IPS-18a (cell line): Measurements from ENCODE around the gene NBL1.

Experiments
- H3K27ac ChIP-seq: one replicate; pipeline ENCODE4 v1.5.1; 2013; ENCODE audit warnings: low read length
- H3K27me3 ChIP-seq: one replicate; pipeline ENCODE4 v1.6.1; 2013; ENCODE audit warnings: mild to moderate bottlenecking, low read length; ENCODE audit not compliant: control insufficient read depth, insufficient read depth
- H3K36me3 ChIP-seq: one replicate; pipeline ENCODE4 v1.6.1; 2013; ENCODE audit warnings: low read depth, low read length; ENCODE audit not compliant: control insufficient read depth
- H3K4me1 ChIP-seq: one replicate; pipeline ENCODE4 v1.6.1; 2013; ENCODE audit warnings: low read depth, low read length; ENCODE audit not compliant: control insufficient read depth
- H3K4me3 ChIP-seq: one replicate; pipeline ENCODE4 v1.5.1; 2013; ENCODE audit warnings: low read length
- H3K9ac ChIP-seq: one replicate; pipeline ENCODE4 v1.6.1; 2013; ENCODE audit warnings: mild to moderate bottlenecking, low read length, moderate library complexity
- H3K9me3 ChIP-seq: one replicate; pipeline ENCODE4 v1.6.1; 2013; ENCODE audit warnings: low read depth, low read length; ENCODE audit not compliant: control insufficient read depth

NBL1 gene

DNA sequence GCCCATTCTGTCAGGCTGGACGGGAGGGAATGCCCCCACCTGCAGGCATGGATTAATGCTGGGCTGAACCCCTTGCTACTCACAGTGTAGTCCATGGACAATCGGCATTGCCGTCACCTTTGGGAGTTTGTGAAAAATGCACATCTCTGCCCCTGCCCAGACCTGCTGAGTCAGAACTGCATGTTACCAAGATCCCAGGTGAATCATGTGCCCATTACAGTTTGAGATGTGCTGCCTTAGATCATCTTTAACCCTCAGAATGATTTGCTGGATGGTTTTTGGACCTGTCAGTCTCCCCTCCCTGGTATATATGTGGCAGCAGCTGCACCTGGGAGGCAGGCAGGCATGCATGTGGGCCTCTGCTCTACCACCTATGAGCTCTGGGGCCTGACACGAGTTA lies 35.6 kb downstream of the NBL1 start:
- H3K4me1 ChIP-seq = no peaks in the 10 kb centered on the region
- H3K9me3 ChIP-seq = no peaks in the 10 kb centered on the region
- H3K27ac ChIP-seq = no peak overlapping the region
- no peak overlapping the region for H3K4me3 ChIP-seq
- no peak overlapping the region for H3K9ac ChIP-seq
- no peaks in the 10 kb centered on the region for H3K36me3 ChIP-seq
- H3K27me3 ChIP-seq = peaks cover 7% of the 10 kb centered on the region

DNA sequence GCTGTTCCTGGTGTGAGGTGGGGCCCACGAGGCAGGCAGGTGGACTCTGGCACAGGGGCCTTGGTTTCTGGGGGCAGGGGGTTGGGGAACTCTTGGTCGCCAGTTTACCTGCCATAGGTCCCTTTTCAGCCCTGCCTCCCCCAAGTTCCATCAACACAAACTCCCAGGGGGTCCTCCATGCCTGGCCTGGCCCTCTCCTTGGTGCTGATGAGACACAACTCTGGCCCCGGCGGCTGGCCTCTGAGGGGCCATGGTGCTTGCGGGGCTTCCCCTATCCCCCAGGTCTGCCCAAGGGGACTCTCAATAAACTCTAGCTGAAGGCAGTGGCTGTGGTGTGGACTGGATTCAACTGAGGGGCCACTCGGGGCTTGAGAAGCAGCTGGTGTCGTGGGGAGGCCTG lies 36.5 kb downstream of the NBL1 start:
- peaks cover 2% of the 10 kb centered on the region for H3K27me3 ChIP-seq
- H3K36me3 ChIP-seq = no peaks in the 10 kb centered on the region
- H3K4me1 ChIP-seq = no peaks in the 10 kb centered on the region
- no peak overlapping the region for H3K4me3 ChIP-seq
- no peak overlapping the region for H3K9ac ChIP-seq
- no peak overlapping the region for H3K27ac ChIP-seq
- no peaks in the 10 kb centered on the region for H3K9me3 ChIP-seq

DNA sequence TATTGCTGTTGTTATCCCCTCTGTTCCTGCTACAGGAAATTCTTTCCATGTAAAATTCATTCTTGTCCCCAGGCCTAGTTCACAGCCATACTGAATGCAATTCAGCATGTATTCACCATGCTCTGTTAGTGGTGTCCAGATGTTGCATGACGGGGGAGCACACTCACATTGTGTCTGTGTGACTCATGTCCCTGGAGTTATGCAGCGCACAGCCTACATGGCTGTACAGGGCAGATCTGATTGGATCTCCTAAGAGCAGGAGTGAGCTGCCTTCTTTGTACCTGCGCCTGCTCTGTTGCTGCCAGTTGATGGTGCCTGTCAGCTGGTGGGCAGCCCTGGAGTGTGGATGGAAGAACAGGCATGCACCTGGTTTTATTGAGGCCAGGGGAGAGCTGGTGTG lies 38.1 kb downstream of the NBL1 start:
- Histone ChIP-seq H3K36me3 (no peaks in the 10 kb centered on the region), H3K9ac (no peak overlapping the region), H3K4me1 (peaks cover 4% of the 10 kb centered on the region), H3K27ac (no peak overlapping the region), H3K9me3 (no peaks in the 10 kb centered on the region), H3K4me3 (no peak overlapping the region), H3K27me3 (no peaks in the 10 kb centered on the region)

GRCh38 chr1:19682901-19683300 lies 38.8 kb downstream of the NBL1 start:
- Histone ChIP-seq H3K4me3 (no peak overlapping the region), H3K27me3 (no peaks in the 10 kb centered on the region), H3K36me3 (no peaks in the 10 kb centered on the region), H3K9me3 (no peaks in the 10 kb centered on the region), H3K9ac (no peak overlapping the region), H3K27ac (no peak overlapping the region), H3K4me1 (peaks cover 4% of the 10 kb centered on the region)

- Histone ChIP-seq H3K9me3 (no peaks in the 10 kb centered on the region), H3K9ac (no peak overlapping the region), H3K27ac (no peak overlapping the region), H3K36me3 (no peaks in the 10 kb centered on the region), H3K27me3 (no peaks in the 10 kb centered on the region), H3K4me3 (no peak overlapping the region), H3K4me1 (peaks cover 4% of the 10 kb centered on the region)
These were observed 39.2 kb downstream of the NBL1 start for GRCh38 chr1:19683351-19683750.

- H3K9me3 ChIP-seq = no peaks in the 10 kb centered on the region
- peaks cover 4% of the 10 kb centered on the region for H3K4me1 ChIP-seq
- H3K27me3 ChIP-seq = no peaks in the 10 kb centered on the region
- no peak overlapping the region for H3K27ac ChIP-seq
- H3K4me3 ChIP-seq = no peak overlapping the region
- no peaks in the 10 kb centered on the region for H3K36me3 ChIP-seq
- H3K9ac ChIP-seq = no peak overlapping the region
These were observed 40.6 kb downstream of the NBL1 start for GRCh38 chr1:19684677-19685076.

- no peaks in the 10 kb centered on the region for H3K36me3 ChIP-seq
- no peaks in the 10 kb centered on the region for H3K27me3 ChIP-seq
- peaks cover 4% of the 10 kb centered on the region for H3K4me1 ChIP-seq
- no peak overlapping the region for H3K4me3 ChIP-seq
- no peaks in the 10 kb centered on the region for H3K9me3 ChIP-seq
- H3K9ac ChIP-seq = no peak overlapping the region
- H3K27ac ChIP-seq = no peak overlapping the region
These were observed 41.9 kb downstream of the NBL1 start for GRCh38 chr1:19685994-19686393.

DNA sequence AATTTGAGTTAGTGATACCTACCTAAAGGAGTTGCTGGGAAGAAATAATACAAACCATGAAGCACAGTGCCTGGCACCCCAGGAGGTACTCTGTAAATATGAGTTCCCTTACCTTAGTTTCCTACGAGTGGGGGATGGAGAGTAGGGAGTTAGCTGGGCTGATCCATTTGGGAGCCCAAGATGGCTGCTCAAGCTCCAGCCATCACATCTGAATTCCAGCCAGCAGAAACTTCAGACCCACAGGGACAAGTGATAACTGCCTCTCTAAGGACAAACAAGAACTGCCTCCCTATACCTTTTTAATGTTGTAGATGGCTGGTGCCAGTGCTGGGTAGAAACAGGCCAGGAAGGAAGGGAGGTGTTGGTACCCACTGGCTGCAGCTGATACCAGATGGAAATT lies 43.3 kb downstream of the NBL1 start:
- H3K4me3 ChIP-seq = no peak overlapping the region
- no peak overlapping the region for H3K27ac ChIP-seq
- no peaks in the 10 kb centered on the region for H3K9me3 ChIP-seq
- no peak overlapping the region for H3K9ac ChIP-seq
- peaks cover 4% of the 10 kb centered on the region for H3K4me1 ChIP-seq
- H3K27me3 ChIP-seq = no peaks in the 10 kb centered on the region
- H3K36me3 ChIP-seq = no peaks in the 10 kb centered on the region

- peaks cover 4% of the 10 kb centered on the region for H3K4me1 ChIP-seq
- H3K4me3 ChIP-seq = no peak overlapping the region
- H3K27ac ChIP-seq = no peak overlapping the region
- H3K36me3 ChIP-seq = no peaks in the 10 kb centered on the region
- no peaks in the 10 kb centered on the region for H3K27me3 ChIP-seq
- no peak overlapping the region for H3K9ac ChIP-seq
- H3K9me3 ChIP-seq = no peaks in the 10 kb centered on the region
These were observed 44.1 kb downstream of the NBL1 start for GRCh38 chr1:19688041-19688842.

- no peaks in the 10 kb centered on the region for H3K9me3 ChIP-seq
These were observed 45.1 kb downstream of the NBL1 start for GRCh38 chr1:19689085-19689757.

GRCh38 chr1:19689856-19690255 lies 45.7 kb downstream of the NBL1 start:
- H3K4me1 ChIP-seq = peaks cover 4% of the 10 kb centered on the region
- no peaks in the 10 kb centered on the region for H3K27me3 ChIP-seq
- no peaks in the 10 kb centered on the region for H3K36me3 ChIP-seq
- no peak overlapping the region for H3K4me3 ChIP-seq
- H3K9ac ChIP-seq = no peak overlapping the region
- no peaks in the 10 kb centered on the region for H3K9me3 ChIP-seq
- H3K27ac ChIP-seq = no peak overlapping the region

More at GRCh38 chr1:19689085-19689757, 45.1 kb downstream of the NBL1 start:
- Histone ChIP-seq H3K27me3 (no peaks in the 10 kb centered on the region), H3K36me3 (no peaks in the 10 kb centered on the region), H3K9ac (no peak overlapping the region), H3K27ac (no peak overlapping the region), H3K4me1 (peaks cover 4% of the 10 kb centered on the region), H3K4me3 (no peak overlapping the region)

- no peaks in the 10 kb centered on the region for H3K27me3 ChIP-seq
- H3K9me3 ChIP-seq = no peaks in the 10 kb centered on the region
- H3K9ac ChIP-seq = no peak overlapping the region
- H3K36me3 ChIP-seq = no peaks in the 10 kb centered on the region
- H3K4me1 ChIP-seq = peaks cover 4% of the 10 kb centered on the region
- no peak overlapping the region for H3K27ac ChIP-seq
- no peak overlapping the region for H3K4me3 ChIP-seq
These were observed 46.2 kb downstream of the NBL1 start for GRCh38 chr1:19690342-19690741.
